ENCODE data around the gene SDHA.

DNA sequence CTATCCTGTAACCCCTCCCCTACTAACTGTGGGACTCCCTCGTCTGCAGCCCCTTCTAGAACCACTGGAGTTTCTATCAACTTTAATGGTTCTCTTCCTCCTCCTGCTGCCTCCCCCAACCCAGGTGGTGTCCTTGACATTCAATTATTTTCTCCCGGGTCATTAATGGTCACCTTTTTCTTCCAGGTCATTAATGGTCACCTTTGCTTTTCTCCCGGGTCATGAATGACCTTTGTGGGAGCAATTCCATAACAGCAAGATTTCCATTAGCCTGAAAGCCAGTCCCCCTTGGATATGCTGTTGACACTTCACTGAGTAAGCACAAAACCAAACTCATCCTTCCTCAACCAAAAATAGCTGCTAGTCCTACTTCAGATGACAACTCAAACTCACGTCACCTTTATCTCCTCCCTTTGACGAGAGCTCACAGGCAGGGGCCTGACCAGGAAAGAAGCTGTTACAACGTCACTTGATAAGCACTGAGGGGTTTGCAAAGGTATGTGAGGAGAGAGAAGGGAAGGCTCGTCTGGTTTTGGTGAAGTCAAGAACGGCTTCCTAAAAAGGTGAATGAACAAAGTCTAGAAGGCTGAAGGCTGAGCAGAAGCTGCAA, 11.1 kb upstream of the SDHA start:
- TF ChIP-seq, protein P1, sequence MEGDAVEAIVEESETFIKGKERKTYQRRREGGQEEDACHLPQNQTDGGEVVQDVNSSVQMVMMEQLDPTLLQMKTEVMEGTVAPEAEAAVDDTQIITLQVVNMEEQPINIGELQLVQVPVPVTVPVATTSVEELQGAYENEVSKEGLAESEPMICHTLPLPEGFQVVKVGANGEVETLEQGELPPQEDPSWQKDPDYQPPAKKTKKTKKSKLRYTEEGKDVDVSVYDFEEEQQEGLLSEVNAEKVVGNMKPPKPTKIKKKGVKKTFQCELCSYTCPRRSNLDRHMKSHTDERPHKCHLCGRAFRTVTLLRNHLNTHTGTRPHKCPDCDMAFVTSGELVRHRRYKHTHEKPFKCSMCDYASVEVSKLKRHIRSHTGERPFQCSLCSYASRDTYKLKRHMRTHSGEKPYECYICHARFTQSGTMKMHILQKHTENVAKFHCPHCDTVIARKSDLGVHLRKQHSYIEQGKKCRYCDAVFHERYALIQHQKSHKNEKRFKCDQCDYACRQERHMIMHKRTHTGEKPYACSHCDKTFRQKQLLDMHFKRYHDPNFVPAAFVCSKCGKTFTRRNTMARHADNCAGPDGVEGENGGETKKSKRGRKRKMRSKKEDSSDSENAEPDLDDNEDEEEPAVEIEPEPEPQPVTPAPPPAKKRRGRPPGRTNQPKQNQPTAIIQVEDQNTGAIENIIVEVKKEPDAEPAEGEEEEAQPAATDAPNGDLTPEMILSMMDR (IDR thresholded peaks at IDR 0.05), result no peak
- TF ChIP-seq POLR2A (IDR thresholded peaks at IDR 0.05), result no peak
